GM18499 (cell line): ENCODE data around the gene PTK6.
"Not testable (repeated sequence)": the region's sequence is repeated elsewhere in the genome, so short reads cannot be mapped to it uniquely, and the experiment has no call there.

Source experiments
- ATAC-seq: cut with Tn5 transposase; IDR thresholded peaks from one replicate; pipeline ENCODE4 v1.9.1; 2021; ENCODE audit warnings: moderate number of reproducible peaks; ENCODE audit not compliant: insufficient read depth, unreplicated experiment

PTK6 gene

DNA sequence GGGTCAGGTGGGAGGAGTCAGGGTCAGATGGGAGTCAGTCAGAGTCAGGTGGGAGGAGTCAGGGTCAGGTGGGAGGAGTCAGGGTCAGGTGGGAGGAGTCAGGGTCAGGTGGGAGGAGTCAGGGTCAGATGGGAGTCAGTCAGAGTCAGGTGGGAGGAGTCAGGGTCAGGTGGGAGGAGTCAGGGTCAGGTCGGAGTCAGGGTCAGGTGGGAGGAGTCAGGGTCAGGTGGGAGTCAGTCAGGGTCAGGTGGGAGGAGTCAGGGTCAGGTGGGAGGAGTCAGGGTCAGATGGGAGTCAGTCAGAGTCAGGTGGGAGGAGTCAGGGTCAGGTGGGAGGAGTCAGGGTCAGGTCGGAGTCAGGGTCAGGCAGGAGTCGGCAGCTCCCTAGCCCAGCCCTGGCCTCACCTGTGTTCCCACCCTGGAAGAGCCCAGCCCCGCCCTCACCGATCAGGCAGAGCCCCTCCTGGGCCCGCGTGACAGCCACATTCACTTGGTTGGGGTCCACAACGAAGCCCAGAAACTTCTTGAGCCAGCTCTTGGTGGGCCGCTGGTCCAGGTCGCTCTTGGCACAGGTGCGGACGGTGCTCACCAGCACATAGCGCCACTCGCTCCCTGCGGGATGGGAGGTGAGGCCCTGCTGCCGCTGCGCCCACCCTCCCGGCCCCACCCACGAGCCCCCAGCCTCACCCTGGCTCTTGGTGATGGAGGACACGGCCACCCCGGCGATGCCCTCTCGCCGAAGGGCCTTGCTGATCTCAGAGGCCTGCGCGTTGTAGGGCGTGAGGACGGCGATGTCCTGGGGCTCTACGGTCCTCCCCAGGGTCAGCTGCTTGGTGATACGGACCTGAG is 22.5 kb upstream of the PTK6 start:
- not testable (repeated sequence) for ATAC-seq

DNA sequence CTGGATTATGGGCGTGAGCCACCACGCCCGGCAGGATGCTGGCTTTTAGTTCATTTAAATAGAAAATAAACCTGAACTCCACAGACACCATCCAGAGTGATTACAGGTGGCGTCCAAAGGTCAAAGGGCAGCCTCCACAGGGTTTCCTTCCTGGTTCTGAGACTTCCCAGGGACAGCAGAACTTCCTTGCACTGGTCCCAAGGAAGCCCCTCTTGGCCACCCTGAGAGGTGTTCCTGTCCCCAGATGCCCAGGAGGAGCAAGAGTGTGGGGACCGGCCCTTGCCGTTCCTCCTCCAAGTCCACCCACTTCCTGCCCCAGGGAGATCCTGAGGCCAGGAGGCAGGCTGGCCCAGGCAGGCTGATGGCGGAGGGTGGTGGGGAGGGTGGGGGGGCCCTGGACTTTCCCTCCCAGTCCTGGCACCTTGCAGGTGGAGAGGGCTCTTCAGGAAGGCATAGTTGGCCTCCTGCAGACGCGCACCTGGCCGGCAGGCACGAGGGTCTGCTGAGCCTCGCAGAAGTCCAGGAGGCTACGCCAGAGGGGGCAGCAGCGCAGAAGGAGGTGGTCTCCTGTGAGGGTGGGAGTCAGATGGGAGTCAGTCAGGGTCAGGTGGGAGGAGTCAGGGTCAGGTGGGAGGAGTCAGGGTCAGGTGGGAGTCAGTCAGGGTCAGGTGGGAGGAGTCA is 21.8 kb upstream of the PTK6 start:
- ATAC-seq: no peak

DNA sequence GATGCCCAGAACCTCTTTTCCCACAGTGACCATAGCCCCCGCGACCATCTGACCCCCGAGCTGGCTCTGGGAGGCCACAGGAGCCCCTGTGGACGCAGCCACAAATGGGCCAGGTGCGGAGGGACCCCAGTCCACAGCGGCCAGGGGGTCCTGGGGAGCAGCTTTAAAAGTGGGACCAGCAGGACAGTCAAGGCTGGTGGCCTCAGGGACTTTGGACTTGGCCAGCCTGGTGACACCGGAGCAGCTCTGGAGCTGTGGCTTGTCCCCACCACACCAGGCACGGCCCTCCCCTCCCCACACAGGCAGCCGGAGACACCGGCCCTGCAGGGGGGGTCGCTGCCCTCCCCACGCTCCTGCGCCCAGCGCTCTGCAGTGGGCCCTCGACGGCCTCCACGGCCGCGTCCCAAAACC is 20.3 kb upstream of the PTK6 start:
- no peak for ATAC-seq

DNA sequence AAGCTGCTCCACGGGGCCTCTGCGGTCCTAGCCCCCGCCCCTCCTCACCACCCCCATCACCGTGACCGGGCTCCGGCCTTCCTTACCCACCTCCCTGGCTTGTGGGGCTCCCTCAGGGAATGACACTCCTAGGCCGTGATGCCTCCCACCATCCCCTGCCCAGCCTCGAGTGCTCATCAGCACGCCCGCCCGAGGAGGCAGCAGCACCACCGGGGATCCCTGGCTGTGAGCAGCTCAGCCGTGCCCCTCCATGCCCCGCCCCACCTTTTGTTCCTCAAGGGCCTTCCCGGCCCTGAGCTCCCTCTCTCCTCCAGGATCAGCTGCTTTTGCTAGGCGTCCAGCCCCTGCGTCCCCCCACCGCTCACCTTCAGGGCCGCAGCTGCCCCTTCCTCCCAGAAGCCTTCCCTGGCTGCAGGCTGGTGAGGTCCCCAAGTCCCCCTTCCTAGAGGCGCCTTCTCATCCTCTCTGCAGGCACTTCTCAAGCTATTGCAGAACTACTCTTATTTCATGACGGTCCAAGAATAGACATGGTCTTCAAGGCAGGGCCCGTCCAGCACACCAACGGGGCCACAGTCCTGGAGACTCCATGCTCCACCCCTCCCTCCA is 19.8 kb upstream of the PTK6 start:
- no peak for ATAC-seq

DNA sequence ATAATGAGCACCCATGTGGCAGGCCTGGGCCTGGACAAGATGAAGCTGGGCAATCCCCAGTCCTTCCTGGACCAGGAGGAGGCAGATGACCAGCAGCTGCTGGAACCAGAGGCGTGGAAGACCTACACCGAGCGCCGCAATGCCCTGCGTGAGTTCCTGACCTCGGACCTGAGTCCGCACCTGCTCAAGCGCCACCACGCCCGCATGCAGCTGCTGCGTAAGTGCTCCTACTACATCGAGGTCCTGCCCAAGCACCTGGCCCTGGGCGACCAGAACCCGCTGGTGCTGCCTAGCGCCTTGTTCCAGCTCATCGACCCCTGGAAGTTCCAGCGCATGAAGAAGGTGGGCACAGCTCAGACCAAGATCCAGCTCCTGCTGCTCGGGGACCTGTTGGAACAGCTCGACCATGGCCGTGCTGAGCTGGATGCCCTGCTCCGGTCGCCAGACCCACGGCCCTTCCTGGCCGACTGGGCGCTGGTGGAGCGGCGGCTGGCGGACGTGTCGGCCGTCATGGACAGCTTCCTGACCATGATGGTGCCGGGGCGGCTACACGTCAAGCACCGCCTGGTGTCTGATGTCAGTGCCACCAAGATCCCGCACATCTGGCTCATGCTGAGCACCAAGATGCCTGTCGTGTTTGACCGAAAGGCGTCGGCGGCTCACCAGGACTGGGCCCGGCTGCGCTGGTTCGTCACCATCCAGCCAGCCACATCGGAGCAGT is 18.6 kb upstream of the PTK6 start:
- no peak for ATAC-seq

DNA sequence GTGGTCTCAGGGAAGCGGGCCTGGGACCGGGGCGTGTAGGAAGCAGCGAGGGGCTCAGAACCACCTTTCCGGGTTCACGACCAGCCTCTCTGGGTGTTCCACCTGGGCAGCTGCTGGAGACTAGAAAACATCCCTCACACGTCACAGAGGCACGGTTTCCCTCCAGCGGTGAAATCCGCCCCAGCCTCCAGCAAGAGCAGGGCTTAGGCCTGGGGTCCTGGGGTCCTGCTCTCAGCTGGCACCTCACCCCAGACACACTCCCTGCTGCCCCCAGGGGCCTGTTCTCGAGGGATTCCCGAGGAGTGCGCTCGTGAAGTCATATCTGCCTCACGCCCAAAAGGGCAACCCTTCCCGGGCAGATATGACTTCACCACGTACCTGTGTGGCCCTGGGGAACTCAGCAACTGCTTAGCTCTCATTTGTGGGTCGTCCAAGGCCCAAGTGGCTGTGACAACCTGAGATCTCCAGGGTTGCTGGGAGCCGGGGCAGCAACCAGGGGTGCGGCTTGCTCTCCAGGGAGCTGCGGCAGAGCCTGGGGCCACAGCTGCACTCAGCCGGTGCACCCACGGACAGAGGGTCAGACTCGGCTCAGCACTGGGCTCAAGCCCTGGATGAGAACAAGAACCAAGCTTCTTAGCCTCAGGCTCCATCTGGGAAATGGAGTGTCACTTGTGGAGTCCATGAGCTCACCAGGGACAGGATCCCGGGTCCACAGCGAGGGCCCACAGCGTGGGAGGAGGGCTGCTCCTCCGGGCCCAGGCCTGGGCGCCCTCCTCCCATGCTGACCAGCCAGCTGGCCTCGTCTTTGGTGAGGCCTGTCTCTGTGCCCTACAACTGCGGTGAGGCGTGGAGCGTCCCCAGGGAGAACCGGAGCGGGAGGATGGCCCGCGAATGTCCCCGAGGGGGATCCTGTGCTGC is 17.4 kb upstream of the PTK6 start:
- no peak for ATAC-seq

DNA sequence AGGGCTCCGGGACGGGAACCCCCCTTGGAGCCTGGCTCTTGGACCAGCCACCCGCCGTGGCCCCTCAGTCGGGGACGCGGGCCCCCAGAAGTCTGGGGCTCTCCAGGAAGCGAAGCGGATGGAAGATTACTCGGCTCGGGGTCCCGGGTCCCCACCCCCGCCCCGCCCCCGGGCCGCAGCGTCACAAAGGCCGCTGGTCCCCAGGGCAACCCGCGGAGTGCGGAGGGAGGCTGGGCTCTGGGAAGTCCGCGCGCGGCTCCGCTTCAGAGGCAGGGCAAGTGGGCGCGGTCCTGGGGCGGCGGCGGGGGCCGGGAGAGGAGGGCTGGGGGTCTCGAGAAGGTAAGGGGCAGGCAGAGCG is 16.7 kb upstream of the PTK6 start, which contains the start of gene FNDC11:
FNDC11 (plus strand) TSS at position 227 of the 358 bp plus-strand sequence. CDS start 1,505 bp downstream, outside the sequence.
- no peak for ATAC-seq

DNA sequence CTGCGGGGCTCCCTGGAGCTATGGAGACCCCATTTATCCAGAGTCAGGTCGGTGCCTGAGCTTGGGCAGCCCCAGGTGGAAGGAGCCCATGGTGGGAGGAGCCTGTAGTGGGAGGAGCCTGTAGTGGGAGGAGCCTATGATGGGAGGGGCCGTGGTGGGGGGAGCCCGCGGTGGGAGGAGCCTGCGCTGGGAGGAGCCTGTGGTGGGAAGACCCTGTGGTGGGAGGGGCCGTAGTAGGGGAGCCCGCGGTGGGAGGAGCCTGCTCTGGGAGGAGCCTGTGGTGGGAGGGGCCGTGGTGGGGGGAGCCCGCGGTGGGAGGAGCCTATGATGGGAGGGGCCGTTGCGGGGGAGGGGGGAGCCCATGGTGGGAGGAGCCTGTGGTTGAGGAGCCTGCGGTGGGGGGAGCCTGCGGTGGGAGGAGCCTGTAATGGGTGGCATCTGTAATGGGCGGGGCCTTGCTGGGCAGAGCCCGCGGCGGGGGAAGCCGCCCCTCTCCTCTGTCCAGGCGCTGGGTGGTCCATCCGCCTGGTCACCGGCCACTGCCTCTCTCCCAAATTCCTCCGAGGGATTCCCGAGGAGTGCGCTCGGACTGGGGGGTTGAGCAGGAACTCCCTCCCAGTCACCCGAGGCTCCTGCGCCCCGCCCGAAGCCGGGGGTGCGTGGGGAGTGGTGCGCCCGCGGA is 16.2 kb upstream of the PTK6 start:
- no peak for ATAC-seq

DNA sequence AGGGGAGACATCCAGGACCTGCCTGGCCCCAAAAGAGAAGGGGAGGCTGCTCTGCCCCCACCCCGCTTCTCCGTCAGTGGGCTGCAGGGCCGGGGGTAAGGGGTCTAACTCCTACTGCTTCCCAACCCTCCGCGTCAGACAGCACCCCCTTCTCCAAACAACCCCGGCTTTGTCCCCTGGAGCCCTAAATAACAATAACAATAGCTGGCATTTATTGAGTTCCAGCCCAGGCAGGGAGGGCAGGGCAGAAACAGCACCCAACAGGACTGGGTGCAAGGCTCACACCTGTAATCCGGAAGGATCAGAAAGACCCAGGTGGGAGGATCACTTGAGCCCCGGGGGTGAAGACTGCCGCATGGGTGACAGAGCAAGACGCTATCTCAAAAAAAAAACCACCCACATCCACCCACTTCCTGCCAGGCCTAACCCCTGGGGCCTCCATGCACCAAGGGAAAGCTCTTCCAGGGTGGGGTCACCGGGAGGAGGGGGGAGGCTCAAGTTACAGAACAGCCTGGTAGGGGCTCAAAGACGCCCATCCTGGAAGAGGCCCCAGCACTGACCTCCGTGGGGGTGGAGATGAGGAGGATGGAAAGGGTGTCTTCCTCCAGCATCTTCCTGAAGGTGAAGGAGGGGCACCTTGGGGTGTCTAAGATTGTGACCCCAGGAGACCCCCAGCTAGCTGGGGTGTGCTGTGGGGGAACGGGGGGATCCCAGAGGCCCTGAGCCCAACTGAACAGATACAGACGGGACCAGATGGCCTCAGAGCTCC is 15.5 kb upstream of the PTK6 start:
- no peak for ATAC-seq

DNA sequence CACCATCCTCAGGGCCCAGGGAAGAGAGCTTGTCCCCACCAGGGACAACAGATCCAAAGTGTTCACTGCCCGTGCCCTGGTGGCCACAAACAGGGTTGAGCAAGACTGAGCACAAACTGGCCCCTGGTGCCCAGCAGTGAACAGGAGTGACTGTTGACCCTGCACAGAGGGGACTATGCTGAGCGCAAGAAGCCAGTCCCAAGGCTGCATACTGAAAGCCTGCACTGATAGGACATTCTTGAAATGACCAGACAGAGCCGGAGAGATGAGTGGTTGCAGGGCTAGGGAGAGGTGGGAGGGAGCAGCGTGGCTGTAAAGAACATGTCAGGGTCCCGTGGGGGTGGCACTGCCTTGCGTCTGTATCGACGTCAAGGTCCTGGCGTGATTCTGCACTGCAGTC is 13.9 kb upstream of the PTK6 start:
- no peak for ATAC-seq

DNA sequence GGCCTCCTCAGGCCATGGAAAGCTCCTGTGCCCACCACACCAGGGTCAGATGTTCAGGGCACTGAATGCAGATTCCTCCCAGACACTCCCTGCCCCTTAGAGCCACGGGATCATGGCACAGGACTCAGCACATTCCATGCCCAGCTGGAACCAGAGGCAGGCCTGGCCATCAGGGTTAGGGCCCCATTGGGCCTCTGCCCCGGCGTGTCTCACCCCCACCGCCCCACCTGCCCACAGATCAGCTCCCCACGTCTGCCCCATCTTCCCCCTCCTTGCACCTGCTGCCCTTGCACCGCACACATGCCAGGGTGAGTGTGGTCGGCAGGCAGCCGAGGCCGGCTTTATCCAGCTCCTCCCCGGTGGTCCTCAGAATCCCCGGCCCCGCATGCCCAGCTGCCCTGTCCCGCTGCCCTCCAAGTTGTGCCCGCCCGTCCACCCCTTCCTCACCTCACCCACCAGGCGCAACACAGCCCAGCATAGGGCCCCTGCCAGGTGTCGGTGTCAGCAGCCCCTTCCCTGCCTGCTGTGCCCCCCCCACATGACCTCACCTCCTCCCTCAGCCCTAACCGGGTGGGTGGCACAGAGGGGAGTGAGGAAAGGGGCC is 12.6 kb upstream of the PTK6 start:
- no peak for ATAC-seq

DNA sequence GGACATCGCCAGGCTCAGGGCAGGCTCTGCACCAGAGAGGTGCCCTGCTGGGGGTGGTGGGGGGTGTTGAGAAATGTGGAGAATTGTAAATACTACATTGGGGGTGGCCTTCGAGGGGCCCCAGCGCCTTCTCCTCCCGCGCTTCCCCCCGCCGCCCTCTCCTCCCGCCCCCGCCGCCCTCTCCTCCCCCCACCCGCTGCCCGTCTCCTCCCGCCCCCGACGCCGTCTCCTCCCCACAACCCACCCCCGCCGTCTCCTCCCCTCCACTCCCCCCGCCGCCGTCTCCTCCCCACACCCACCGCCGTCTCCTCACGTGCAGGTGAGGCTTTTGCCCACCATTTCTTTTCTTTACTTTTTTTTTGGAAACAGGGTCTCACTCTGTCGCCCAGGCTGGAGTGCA is 11.8 kb upstream of the PTK6 start:
- ATAC-seq: no peak

DNA sequence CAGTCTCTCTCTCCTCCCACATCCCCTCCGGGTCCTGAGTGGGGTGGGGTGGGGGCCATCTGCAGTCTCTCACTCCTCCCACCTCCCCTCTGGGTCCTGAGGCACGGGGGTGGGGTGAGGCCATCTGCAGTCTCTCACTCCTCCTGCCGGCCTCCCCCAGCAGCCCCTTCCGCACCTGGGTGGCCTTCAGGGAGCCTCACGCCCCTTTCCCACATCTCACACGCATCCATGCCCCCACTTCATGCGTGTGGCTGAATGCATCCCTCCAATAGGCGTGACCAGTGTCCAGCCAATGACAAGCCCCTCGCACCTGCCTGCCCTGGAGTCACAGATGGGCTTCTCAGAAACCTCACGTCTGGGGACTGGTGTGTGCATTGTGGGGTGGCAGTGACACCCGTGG is 11.4 kb upstream of the PTK6 start:
- no peak for ATAC-seq

DNA sequence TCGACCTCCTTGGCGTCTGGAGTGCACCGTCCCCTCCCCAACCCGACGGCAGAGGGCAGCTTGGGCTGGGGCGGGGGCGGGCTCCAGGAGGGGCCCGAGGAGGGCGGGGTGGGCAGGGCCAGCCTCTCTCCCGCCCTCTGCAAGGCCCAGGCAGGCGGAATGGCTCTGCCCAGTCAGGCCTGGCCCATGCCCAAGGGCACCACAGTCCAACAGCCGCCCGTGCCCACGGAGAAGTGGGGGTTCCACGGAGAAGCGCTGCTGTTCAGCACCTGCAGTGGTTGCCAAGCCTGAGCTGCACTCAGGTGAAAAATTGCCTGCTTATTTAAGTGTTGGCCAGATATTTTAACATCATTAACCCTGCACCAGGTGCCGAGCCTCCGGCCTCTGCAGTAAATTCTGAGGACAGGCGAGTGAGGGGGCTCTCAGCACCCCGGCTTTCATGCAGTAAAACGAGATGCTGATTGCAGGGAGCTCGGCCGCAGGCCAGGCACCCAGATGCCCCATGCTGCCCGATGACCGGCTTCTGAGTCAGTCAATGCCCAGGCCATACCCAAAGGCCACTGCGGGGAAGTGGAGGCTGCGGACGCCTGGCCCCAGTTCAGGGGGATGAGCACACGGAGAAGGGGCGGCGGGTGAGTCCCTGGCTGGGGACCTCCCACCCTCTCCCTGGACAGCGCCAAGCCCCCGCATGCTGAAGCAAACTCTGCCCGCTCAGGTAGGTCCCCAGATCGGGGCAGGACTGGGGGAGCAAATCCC is 10.7 kb upstream of the PTK6 start, which contains the start of gene SRMS:
SRMS (minus strand) TSS at position 25 of the 756 bp plus-strand sequence. CDS start 286 bp downstream, outside the sequence.
- ATAC-seq: no peak

DNA sequence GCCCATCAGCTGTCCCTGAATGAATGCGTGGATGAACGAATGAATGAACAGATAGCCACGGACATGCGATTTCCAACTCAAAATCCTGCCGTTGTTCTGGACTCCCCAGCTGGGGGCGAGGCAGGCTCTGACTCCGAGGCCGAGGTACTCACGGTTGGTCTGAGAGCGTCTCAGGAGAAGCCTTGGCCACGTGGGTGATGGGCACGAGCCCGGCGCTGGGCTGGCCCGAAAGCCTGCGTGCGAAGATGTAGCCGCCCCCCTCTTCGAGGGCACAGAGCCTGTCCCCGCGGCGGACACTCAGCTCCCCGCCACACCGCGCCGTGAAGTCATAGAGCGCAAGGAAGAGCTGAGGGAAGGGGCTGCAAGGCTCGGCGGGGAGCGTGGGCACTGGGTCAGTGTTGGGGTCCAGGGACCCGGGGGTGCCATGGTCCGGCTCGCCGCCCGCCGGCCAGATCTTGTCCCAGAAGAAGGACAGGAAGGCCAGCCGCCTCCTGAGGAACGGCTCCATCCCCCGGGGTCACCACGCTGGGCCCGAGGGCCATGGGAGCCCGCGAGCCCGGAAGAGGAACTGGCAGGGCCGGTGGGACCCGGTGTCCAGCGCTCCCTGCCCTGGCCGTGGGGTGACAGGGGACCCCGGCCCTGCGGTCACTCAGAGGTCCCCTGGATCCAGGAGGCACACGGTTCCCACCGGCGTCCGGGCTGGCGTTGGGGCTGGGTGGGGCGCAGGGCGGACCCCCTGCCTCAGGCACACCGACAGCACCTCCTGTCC is 10.0 kb upstream of the PTK6 start:
- no peak for ATAC-seq

DNA sequence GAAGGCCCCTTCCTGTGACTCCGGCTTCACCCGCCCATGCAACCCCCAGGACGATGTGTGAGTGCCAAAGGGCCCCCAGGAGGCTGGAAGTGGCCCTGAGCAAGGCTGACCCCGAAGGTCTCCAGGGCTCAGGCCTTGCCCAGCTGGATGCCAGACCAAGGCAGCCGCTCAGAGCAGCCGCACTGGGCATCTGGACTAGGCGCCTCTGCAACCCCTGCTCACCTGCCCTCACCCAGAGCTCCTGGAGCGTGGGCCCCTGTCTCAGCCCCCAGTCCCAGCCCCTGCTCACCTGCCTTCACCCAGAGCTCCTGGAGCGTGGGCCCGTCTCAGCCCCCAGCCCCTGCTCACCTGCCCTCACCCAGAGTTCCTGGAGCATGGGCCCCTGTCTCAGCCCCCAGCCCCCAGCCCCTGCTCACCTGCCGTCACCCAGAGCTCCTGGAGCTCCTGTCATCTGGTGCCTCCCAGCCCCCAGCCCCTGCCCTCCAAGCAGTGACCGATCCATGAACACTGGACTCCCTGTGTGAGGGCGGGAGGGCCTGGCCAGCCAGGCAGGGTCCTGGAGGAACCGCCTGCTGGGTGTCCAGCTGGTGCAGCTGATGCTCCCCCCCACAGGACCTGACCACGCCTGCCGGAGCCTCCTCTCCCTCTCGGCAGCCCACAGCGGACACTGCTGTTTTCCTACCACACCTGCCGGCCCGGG is 9.2 kb upstream of the PTK6 start:
- ATAC-seq: no peak
